Gastrocnemius medialis (tissue), 4 donors: ENCODE measurements around the gene MCUR1.

Experiments
- POLR2A ChIP-seq, 2 donors: fragments of 450-650 bp; IDR thresholded peaks; one replicate each; pipeline ENCODE4 v1.6.1; 2017; ENCODE audit warnings: antibody characterized with exemption in 2 of 2, mild to moderate bottlenecking in 2 of 2, moderate library complexity in 2 of 2
- TF ChIP-seq, protein P1 (sequence below), 5 experiments: fragments of 450-650 bp in 3 of 5; fragments of 200-600 bp in 2 of 5; sonication (generic) in 2 of 5; IDR thresholded peaks in 4 of 5; conservative IDR thresholded peaks in 1 of 5; 1 replicate in 4 of 5; 2 replicates in 1 of 5; pipeline ENCODE4 v1.5.1; 2016 to 2019; ENCODE audit warnings: antibody characterized with exemption in 5 of 5, mild to moderate bottlenecking in 3 of 5, moderate library complexity in 3 of 5

- TF ChIP-seq POLR2A (IDR thresholded peaks at IDR 0.05): no peak
- TF ChIP-seq, protein P1, sequence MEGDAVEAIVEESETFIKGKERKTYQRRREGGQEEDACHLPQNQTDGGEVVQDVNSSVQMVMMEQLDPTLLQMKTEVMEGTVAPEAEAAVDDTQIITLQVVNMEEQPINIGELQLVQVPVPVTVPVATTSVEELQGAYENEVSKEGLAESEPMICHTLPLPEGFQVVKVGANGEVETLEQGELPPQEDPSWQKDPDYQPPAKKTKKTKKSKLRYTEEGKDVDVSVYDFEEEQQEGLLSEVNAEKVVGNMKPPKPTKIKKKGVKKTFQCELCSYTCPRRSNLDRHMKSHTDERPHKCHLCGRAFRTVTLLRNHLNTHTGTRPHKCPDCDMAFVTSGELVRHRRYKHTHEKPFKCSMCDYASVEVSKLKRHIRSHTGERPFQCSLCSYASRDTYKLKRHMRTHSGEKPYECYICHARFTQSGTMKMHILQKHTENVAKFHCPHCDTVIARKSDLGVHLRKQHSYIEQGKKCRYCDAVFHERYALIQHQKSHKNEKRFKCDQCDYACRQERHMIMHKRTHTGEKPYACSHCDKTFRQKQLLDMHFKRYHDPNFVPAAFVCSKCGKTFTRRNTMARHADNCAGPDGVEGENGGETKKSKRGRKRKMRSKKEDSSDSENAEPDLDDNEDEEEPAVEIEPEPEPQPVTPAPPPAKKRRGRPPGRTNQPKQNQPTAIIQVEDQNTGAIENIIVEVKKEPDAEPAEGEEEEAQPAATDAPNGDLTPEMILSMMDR (IDR thresholded peaks at IDR 0.05 in 4 of 5, conservative IDR thresholded peaks at IDR 0.05 in 1 of 5): no peak
These were observed 2.1 kb downstream of the MCUR1 start for GRCh38 chr6:13812359-13812642.
